CD8-positive, alpha-beta memory T cell (primary cell): Measurements from ENCODE around the gene ABCA1. TPM values are rescaled to one million over a fixed set of nuclear protein-coding genes. Genes with fewer than 3 reads are reported as not detected.

Experiments
- CTCF ChIA-PET: fragments of 350-600 bp; sonication (Branson Sonifier 250); formaldehyde crosslinking; loops from one replicate; lab custom pipeline; 2021; ENCODE audit warnings: antibody characterized with exemption; lab: Charles Lee
- POLR2A ChIA-PET: fragments of 350-600 bp; sonication (Branson Sonifier 250); formaldehyde crosslinking; loops from one replicate; lab custom pipeline; 2021; ENCODE audit warnings: antibody characterized with exemption; lab: Charles Lee
- DNase-seq, 5 donors: peaks; one replicate each; pipeline versions ENCODE4 v3.0.0 to v3.0.0-alpha.2; 2020 to 2022; ENCODE audit warnings: mixed read lengths in 1 of 5
- H3K27ac ChIP-seq: one replicate; pipeline ENCODE4 v1.7.0; 2013; ENCODE audit warnings: low read depth, mild to moderate bottlenecking, low read length, moderate library complexity
- H3K27me3 ChIP-seq: 2 replicates; pipeline ENCODE4 v1.7.0; 2013; ENCODE audit warnings: low read length, mild to moderate bottlenecking; ENCODE audit not compliant: insufficient read depth, poor library complexity, severe bottlenecking
- H3K36me3 ChIP-seq: 2 replicates; pipeline ENCODE4 v1.7.0; 2013; ENCODE audit warnings: mild to moderate bottlenecking, low read length, moderate library complexity; ENCODE audit not compliant: insufficient read depth
- H3K4me1 ChIP-seq: 2 replicates; pipeline ENCODE4 v1.7.0; 2013; ENCODE audit warnings: mild to moderate bottlenecking, low read length, moderate library complexity; ENCODE audit not compliant: insufficient read depth
- H3K4me3 ChIP-seq: 2 replicates; pipeline ENCODE4 v1.7.0; 2013; ENCODE audit warnings: mild to moderate bottlenecking, low read length
- H3K9me3 ChIP-seq: 2 replicates; pipeline ENCODE4 v1.7.0; 2013; ENCODE audit warnings: mild to moderate bottlenecking, low read length
- H3K27ac Mint-ChIP-seq, 8 donors: one replicate each; pipeline ENCODE4 v1.8.0; 2020 to 2021; ENCODE audit warnings: mixed read lengths in 8 of 8, mild to moderate bottlenecking in 6 of 8, inconsistent platforms in 3 of 8, moderate library complexity in 3 of 8
- H3K27me3 Mint-ChIP-seq, 2 donors: one replicate each; pipeline ENCODE4 v1.8.0; 2020 to 2021; ENCODE audit warnings: mixed read lengths in 2 of 2, mild to moderate bottlenecking in 1 of 2, moderate library complexity in 1 of 2
- H3K36me3 Mint-ChIP-seq, 3 donors: one replicate each; pipeline ENCODE4 v1.8.0; 2020 to 2021; ENCODE audit warnings: mixed read lengths in 3 of 3, inconsistent platforms in 1 of 3, mild to moderate bottlenecking in 1 of 3
- H3K4me1 Mint-ChIP-seq, 3 donors: one replicate each; pipeline ENCODE4 v1.8.0; 2020 to 2021; ENCODE audit warnings: mixed read lengths in 3 of 3, inconsistent platforms in 1 of 3, mild to moderate bottlenecking in 1 of 3
- H3K4me3 Mint-ChIP-seq, 7 donors: one replicate each; pipeline ENCODE4 v1.8.0; 2020 to 2021; ENCODE audit warnings: mixed read lengths in 7 of 7, mild to moderate bottlenecking in 6 of 7, moderate library complexity in 4 of 7, inconsistent platforms in 2 of 7
- H3K9me3 Mint-ChIP-seq, 5 donors: one replicate each; pipeline ENCODE4 v1.8.0; 2020 to 2022; ENCODE audit warnings: mixed read lengths in 5 of 5, mild to moderate bottlenecking in 3 of 5, moderate library complexity in 2 of 5, inconsistent platforms in 1 of 5
- polyA plus RNA-seq: library from polyadenylated mRNA; unstranded; fragments of 300-500 nt; fragmentation: Illumina TruSeq; gene quantifications from one replicate; pipeline ENCODE4 v1.2.3, GENCODE V29; 2021
- total RNA-seq, 2 experiments: library from RNA; stranded (reverse); gene quantifications; one replicate each; pipeline ENCODE4 v1.2.3, GENCODE V29; 2021

Gene ABCA1
- total and polyA plus RNA-seq, 3 experiments from 2014 or later, result 0.83 to 0.89 TPM; not detected in 1

DNA sequence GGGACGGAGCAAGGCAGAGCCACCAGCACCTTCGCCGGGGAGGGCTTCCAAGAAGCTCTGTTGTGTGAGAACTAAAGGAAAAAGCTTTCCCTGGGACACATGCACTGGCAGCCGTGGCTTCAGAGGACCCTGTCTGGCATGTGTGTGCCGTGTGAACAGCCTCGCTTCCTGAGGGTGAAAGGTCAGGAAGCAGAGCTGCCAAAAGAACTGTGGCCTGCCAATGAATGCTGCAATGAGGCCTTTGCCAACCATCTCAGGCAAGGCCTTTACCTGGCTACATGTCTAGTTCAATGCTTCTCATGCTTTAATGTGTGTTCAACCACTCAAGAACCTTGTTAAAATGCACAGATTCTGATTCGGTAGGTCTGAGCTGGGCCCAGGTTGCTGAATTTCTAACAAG lies 110.5 kb downstream of the ABCA1 start:
- Histone ChIP-seq H3K9me3 (no peaks in the 10 kb centered on the region), H3K27me3 (no peaks in the 10 kb centered on the region), H3K4me3 (no peak overlapping the region), H3K27ac (no peak overlapping the region), H3K36me3 (peaks cover 5% of the 10 kb centered on the region), H3K4me1 (no peaks in the 10 kb centered on the region)
- ChIA-PET CTCF (no interaction called here), POLR2A (no interaction called here)
- no peaks in the 10 kb centered on the region for H3K27me3 Mint-ChIP-seq
- no peak overlapping the region for H3K4me3 Mint-ChIP-seq
- H3K27ac Mint-ChIP-seq, result no peak overlapping the region
- no peaks in the 10 kb centered on the region for H3K4me1 Mint-ChIP-seq
- DNase-seq, result no peak
- H3K9me3 Mint-ChIP-seq, result peaks cover 0 to 4% (median 0%) of the 10 kb centered on the region in 5 donors
- peaks cover 0 to 8% (median 5%) of the 10 kb centered on the region in 3 donors for H3K36me3 Mint-ChIP-seq

DNA sequence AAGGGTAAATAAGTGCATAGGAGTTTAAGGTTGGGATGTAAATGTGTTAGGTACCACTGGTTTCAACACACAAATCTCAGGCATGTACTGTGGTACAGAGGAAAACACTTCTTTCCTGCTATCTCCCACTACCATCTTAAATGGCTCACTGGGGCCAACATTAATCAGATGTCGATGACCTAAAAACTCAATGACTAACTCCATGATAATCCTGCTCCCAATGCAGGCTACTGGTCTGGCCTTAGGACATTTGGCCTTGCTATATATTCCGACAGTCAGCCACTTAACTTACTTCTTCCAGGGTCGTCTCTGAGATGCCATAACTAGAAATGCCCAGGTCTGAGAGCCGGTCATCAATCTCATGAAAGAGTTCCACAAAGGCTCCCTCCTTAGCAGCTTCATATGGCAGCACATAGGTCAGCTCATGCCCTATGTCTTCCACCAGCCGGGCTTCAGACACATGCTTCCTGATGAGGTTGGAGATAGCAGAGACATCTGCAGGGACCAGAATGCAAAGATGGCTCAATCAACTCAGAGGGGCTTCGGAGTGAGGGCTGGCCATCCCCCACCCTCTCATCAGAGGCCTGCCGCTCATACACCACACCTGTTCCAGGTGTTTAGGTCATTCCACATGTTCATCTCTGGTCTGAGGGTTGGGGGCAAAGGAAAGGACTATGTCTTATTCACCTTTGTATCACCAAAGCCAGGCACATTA lies 111.9 kb downstream of the ABCA1 start:
- CTCF ChIA-PET, result interaction anchor here (1.2 kb wide), 1 partner anchor 13 kb away, joined by 3 read pairs; no protein-coding TSS in a partner anchor
- H3K4me1 Mint-ChIP-seq, result no peaks in the 10 kb centered on the region
- no peaks in the 10 kb centered on the region for H3K27me3 Mint-ChIP-seq
- no peak overlapping the region for H3K27ac Mint-ChIP-seq
- H3K27ac ChIP-seq, result no peak overlapping the region
- H3K9me3 ChIP-seq, result no peaks in the 10 kb centered on the region
- POLR2A ChIA-PET, result no interaction called here
- peaks cover 0 to 4% (median 0%) of the 10 kb centered on the region in 5 donors for H3K9me3 Mint-ChIP-seq
- no peak for DNase-seq
- no peaks in the 10 kb centered on the region for H3K27me3 ChIP-seq
- H3K4me1 ChIP-seq, result no peaks in the 10 kb centered on the region
- H3K4me3 Mint-ChIP-seq, result no peak overlapping the region
- peaks cover 5% of the 10 kb centered on the region for H3K36me3 ChIP-seq
- no peak overlapping the region for H3K4me3 ChIP-seq
- H3K36me3 Mint-ChIP-seq, result peaks cover 0 to 8% (median 5%) of the 10 kb centered on the region in 3 donors

- peaks cover 2% of the 10 kb centered on the region for H3K36me3 ChIP-seq
- no peaks in the 10 kb centered on the region for H3K9me3 ChIP-seq
- Mint-ChIP-seq H3K27ac (no peak overlapping the region), H3K4me1 (no peaks in the 10 kb centered on the region), H3K9me3 (no peaks in the 10 kb centered on the region), H3K36me3 (peaks cover 0 to 5% (median 0%) of the 10 kb centered on the region in 3 donors), H3K27me3 (no peaks in the 10 kb centered on the region), H3K4me3 (no peak overlapping the region)
- H3K27ac ChIP-seq, result no peak overlapping the region
- ChIA-PET CTCF (no interaction called here), POLR2A (no interaction called here)
- H3K4me3 ChIP-seq, result no peak overlapping the region
- no peaks in the 10 kb centered on the region for H3K4me1 ChIP-seq
- no peaks in the 10 kb centered on the region for H3K27me3 ChIP-seq
- DNase-seq, result no peak
Measured at GRCh38 chr9:104810421-104811339, 117.3 kb downstream of the ABCA1 start.

- no peak overlapping the region for H3K27ac Mint-ChIP-seq
- Histone ChIP-seq H3K27ac (no peak overlapping the region), H3K27me3 (no peaks in the 10 kb centered on the region), H3K4me1 (no peaks in the 10 kb centered on the region), H3K36me3 (no peaks in the 10 kb centered on the region), H3K9me3 (no peaks in the 10 kb centered on the region), H3K4me3 (no peak overlapping the region)
- no peak for DNase-seq
- peaks cover 0 to 5% (median under 1%) of the 10 kb centered on the region in 3 donors for H3K36me3 Mint-ChIP-seq
- H3K4me3 Mint-ChIP-seq, result no peak overlapping the region
- H3K4me1 Mint-ChIP-seq, result no peaks in the 10 kb centered on the region
- POLR2A ChIA-PET, result no interaction called here
- CTCF ChIA-PET, result no interaction called here
- no peaks in the 10 kb centered on the region for H3K9me3 Mint-ChIP-seq
- H3K27me3 Mint-ChIP-seq, result no peaks in the 10 kb centered on the region
Measured at GRCh38 chr9:104808035-104808614, 119.8 kb downstream of the ABCA1 start.

GRCh38 chr9:104805441-104805840 lies 122.5 kb downstream of the ABCA1 start:
- no peaks in the 10 kb centered on the region for H3K9me3 ChIP-seq
- H3K27ac ChIP-seq, result no peak overlapping the region
- POLR2A ChIA-PET, result no interaction called here
- peaks cover 0 to 8% (median 2%) of the 10 kb centered on the region in 3 donors for H3K36me3 Mint-ChIP-seq
- H3K27me3 ChIP-seq, result no peaks in the 10 kb centered on the region
- no peak for DNase-seq
- no peak overlapping the region for H3K4me3 Mint-ChIP-seq
- no peaks in the 10 kb centered on the region for H3K9me3 Mint-ChIP-seq
- H3K27ac Mint-ChIP-seq, result no peak overlapping the region
- no peaks in the 10 kb centered on the region for H3K4me1 Mint-ChIP-seq
- no peaks in the 10 kb centered on the region for H3K4me1 ChIP-seq
- no peaks in the 10 kb centered on the region for H3K36me3 ChIP-seq
- no peaks in the 10 kb centered on the region for H3K27me3 Mint-ChIP-seq
- no peak overlapping the region for H3K4me3 ChIP-seq
- CTCF ChIA-PET, result no interaction called here

- CTCF ChIA-PET, result no interaction called here
- H3K27ac Mint-ChIP-seq, result no peak overlapping the region
- no peaks in the 10 kb centered on the region for H3K36me3 ChIP-seq
Measured at GRCh38 chr9:104802906-104803305, 125.0 kb downstream of the ABCA1 start.

GRCh38 chr9:104802110-104802509 lies 125.8 kb downstream of the ABCA1 start:
- H3K27ac Mint-ChIP-seq, result no peak overlapping the region
- H3K9me3 Mint-ChIP-seq, result no peaks in the 10 kb centered on the region
- CTCF ChIA-PET, result no interaction called here
- H3K4me3 Mint-ChIP-seq, result no peak overlapping the region
- no peaks in the 10 kb centered on the region for H3K27me3 ChIP-seq
- H3K36me3 ChIP-seq, result no peaks in the 10 kb centered on the region
- no peak for DNase-seq
- no peaks in the 10 kb centered on the region for H3K4me1 Mint-ChIP-seq
- peaks cover 0 to 2% of the 10 kb centered on the region in 2 donors for H3K27me3 Mint-ChIP-seq
- no peaks in the 10 kb centered on the region for H3K4me1 ChIP-seq
- H3K27ac ChIP-seq, result no peak overlapping the region
- H3K4me3 ChIP-seq, result no peak overlapping the region
- H3K36me3 Mint-ChIP-seq, result peaks cover 0 to 8% (median 2%) of the 10 kb centered on the region in 3 donors
- POLR2A ChIA-PET, result no interaction called here
- no peaks in the 10 kb centered on the region for H3K9me3 ChIP-seq

More at GRCh38 chr9:104802906-104803305, 125.0 kb downstream of the ABCA1 start:
- no peaks in the 10 kb centered on the region for H3K9me3 ChIP-seq
- no peak overlapping the region for H3K27ac ChIP-seq
- H3K4me3 ChIP-seq, result no peak overlapping the region
- H3K4me3 Mint-ChIP-seq, result no peak overlapping the region
- H3K9me3 Mint-ChIP-seq, result no peaks in the 10 kb centered on the region
- no peaks in the 10 kb centered on the region for H3K4me1 Mint-ChIP-seq
- DNase-seq, result no peak
- H3K27me3 Mint-ChIP-seq, result peaks cover 0 to 2% of the 10 kb centered on the region in 2 donors
- no peaks in the 10 kb centered on the region for H3K4me1 ChIP-seq
- peaks cover 0 to 8% (median 2%) of the 10 kb centered on the region in 3 donors for H3K36me3 Mint-ChIP-seq
- POLR2A ChIA-PET, result no interaction called here
- no peaks in the 10 kb centered on the region for H3K27me3 ChIP-seq
